HAP-1 (cell line): ENCODE data around the gene NR2F1-AS1.
"Not testable (repeated sequence)": the region's sequence is repeated elsewhere in the genome, so short reads cannot be mapped to it uniquely, and the experiment has no call there.

ENCODE experiments used
- DNase-seq, 2 experiments: peaks; one replicate each; pipeline ENCODE4 v3.0.0-alpha.2; 2016 to 2020; ENCODE audit warnings: low spot score in 2 of 2
- H3K27me3 ChIP-seq: fragments of 250-450 bp; sonication (Bioruptor Pico); 2 replicates; pipeline ENCODE4 v1.5.1; 2020; ENCODE audit warnings: low read depth, mild to moderate bottlenecking, moderate library complexity
- H3K36me3 ChIP-seq: fragments of 250-450 bp; sonication (Bioruptor Pico); replicated peaks from 2 replicates; pipeline ENCODE4 v1.5.1; 2020; ENCODE audit warnings: mild to moderate bottlenecking
- H3K4me1 ChIP-seq: fragments of 250-450 bp; sonication (Bioruptor Pico); 2 replicates; pipeline ENCODE4 v1.5.1; 2020; ENCODE audit warnings: mild to moderate bottlenecking
- H3K4me3 ChIP-seq: fragments of 250-450 bp; sonication (Bioruptor Pico); 2 replicates; pipeline ENCODE4 v1.5.1; 2020; ENCODE audit warnings: mild to moderate bottlenecking, moderate library complexity
- H3K9me3 ChIP-seq: fragments of 250-450 bp; sonication (Bioruptor Pico); 2 replicates; pipeline ENCODE4 v1.5.1; 2020; ENCODE audit warnings: mild to moderate bottlenecking, moderate library complexity
- in situ Hi-C: fragments of 300-500 bp; cut with MboI; formaldehyde crosslinking; loops from 3 replicates; pipeline ENCODE4 v1.14.3; 2020; ENCODE audit warnings: low sequenced_read_pairs, inconsistent platforms, mixed read lengths

Gene NR2F1-AS1

DNA sequence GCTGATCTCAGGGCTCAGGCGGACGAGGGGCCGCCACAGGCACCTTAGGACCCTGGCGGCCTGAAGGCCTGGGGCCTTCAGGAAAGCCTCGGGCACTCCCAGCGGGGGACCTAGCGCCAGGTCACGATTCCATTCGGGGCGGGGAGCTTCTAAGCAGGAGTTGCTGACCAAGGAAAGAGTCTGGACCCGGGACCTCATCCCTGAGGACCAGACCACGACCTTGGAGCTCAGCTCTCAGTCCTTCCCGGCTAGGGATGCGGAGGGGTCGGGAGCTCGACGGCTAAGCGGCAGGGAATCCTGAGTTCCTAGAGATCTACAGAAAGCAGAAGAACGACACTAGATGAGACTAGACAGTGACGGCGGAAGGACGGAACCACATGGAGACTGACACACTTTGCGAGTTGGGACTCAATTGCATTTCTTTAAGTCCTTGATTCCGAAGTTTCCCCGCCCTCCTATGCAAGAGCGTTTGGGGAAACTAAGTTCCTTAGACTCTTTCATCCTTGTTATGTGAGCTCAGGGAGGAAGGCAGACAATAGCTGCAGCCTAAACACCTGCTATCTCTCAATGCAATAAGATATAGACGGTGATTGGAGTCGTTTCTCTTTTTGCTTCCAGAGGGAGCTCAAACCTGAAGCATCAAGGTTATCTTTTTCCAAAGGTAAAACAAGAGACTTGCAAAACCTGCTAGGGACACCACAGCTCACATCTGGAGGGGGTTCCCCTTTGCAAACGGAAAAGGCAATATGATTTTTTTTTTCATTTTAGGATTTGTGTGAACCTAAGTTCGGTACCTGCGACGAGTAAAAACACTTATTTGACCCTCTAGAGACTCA is 9.7 kb downstream of the NR2F1-AS1 start:
- H3K4me1 ChIP-seq = peaks cover 8% of the 10 kb centered on the region
- in situ Hi-C loops = no loop called here
- no peaks in the 10 kb centered on the region for H3K36me3 ChIP-seq
- DNase-seq = no peak
- no peaks in the 10 kb centered on the region for H3K27me3 ChIP-seq
- no peak overlapping the region for H3K4me3 ChIP-seq
- H3K9me3 ChIP-seq = no peaks in the 10 kb centered on the region

DNA sequence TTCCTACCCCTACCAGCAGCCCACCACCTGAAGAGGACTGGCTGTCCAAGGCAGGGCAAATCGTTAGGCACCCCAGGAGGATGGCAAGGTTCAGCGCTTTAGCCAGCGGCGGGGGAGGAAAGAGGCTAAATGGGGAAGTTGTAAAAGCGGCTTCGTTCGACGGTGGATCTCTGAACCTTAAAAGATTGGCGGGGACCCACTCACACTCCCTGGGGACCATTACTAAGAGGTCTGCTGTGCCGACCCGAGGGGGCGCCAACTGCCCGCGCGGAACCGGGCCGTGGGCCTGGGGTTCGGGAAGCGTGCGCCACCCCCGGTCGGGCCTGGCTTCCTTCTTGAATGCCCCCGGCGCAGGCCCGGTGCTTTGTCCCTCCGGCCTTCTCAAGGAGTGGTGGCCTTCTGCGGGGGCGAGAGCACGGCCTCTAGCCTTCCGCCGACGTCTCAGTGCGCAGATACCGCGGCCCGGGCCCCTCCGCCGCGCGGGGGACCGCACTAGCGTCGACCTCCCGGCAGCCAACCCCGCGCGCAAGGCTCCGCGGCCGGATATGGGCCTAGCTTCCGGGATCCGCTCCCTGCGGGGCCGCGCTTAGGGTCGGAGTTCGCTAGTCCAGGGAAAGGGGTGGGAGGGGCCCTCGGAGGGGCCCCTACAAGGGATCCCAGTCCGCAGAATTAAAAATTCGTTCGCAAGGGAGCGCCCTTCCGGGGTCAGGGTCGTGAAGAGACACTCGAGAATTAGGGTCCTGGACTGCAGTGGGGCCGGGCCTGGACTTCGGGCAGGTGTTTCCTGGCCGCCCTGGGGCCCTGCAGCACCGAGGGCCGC is 10.5 kb downstream of the NR2F1-AS1 start:
- no peak for DNase-seq
- in situ Hi-C loops = no loop called here
- H3K27me3 ChIP-seq = no peaks in the 10 kb centered on the region
- H3K36me3 ChIP-seq = no peaks in the 10 kb centered on the region
- no peaks in the 10 kb centered on the region for H3K9me3 ChIP-seq
- no peak overlapping the region for H3K4me3 ChIP-seq
- H3K4me1 ChIP-seq = no peaks in the 10 kb centered on the region

DNA sequence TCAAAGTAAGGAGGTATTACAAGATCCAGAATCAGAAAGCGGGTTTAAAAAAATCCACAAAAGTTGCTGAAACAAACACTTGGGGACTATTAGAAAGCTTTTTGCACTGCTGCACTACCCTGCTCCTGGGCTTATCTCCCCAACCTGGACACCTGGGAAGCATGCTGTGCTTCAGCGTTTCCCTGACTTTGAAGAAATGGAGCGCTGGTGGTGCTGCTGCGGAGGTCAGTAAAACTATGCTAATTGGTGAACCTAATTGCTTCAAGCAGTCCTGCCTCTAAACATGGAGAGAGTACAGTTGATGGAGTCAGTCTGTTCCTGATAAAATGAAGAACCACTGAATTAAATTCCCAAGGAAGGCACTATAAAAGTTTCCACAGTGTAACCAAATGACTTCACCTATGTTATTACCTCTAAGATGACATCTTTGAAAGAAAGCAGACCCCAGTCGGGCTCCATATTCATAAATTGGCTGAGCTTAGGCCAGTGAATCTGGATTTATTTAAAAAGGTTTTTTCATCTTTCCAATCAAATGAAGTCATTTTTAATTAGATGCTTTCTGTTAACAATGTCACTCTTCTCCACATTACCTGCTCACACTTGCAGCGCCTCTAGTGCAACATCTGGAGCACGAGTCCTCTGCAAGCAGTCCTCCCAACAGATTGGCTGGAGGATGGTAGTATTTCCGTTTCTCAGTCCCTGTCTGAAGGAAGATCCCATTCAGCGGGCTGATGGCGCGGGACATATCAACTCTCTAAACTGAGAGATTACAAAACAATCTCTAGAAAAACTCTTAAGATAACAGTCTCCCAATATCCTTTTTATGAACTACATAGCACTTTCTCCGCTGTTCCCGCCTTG is 11.5 kb downstream of the NR2F1-AS1 start:
- in situ Hi-C loops = no loop called here
- no peaks in the 10 kb centered on the region for H3K36me3 ChIP-seq
- no peaks in the 10 kb centered on the region for H3K4me1 ChIP-seq
- H3K4me3 ChIP-seq = no peak overlapping the region
- no peaks in the 10 kb centered on the region for H3K9me3 ChIP-seq
- no peak for DNase-seq
- no peaks in the 10 kb centered on the region for H3K27me3 ChIP-seq

DNA sequence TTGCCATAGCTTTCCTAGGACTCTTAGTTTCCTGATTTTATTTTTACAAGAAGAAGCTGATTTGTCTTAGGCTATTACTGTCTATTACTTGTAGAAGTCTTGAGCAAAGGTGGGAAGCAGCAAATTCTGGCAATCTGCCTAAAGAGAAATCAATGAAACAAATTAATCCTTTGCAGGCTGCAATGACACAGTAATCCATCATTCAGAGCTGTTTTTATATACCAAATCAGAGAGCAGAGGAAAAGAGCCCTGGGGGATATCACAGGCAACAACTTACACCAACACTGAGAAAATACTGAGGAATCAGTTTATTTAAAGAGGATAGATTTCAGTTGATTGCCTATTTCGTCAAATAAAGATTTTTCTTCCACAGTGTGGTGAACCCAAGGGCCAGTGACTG is 13.6 kb downstream of the NR2F1-AS1 start:
- no peaks in the 10 kb centered on the region for H3K9me3 ChIP-seq
- no peak for DNase-seq
- H3K36me3 ChIP-seq = no peaks in the 10 kb centered on the region
- H3K4me3 ChIP-seq = no peak overlapping the region
- no peaks in the 10 kb centered on the region for H3K4me1 ChIP-seq
- no peaks in the 10 kb centered on the region for H3K27me3 ChIP-seq
- in situ Hi-C loops = no loop called here

DNA sequence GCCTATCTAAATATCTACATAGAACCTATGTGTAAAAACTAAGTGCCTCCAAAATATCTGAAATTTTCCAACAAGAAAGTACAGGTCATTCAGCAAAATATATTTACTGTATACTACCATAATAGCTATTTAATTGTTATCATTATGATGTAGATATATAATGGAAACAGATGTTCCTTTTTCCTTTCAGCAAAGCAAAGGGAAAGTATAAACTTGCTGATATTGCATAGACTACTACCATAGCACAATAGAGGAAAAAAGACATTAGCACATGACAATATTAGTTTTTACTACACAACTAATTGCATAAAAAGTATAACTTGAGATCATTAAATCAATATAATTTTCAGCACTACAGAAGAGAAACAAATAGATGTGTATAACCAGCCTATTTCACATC is 14.9 kb downstream of the NR2F1-AS1 start:
- H3K36me3 ChIP-seq = no peaks in the 10 kb centered on the region
- DNase-seq = no peak
- no peaks in the 10 kb centered on the region for H3K27me3 ChIP-seq
- H3K9me3 ChIP-seq = no peaks in the 10 kb centered on the region
- no peak overlapping the region for H3K4me3 ChIP-seq
- no peaks in the 10 kb centered on the region for H3K4me1 ChIP-seq
- in situ Hi-C loops = no loop called here

DNA sequence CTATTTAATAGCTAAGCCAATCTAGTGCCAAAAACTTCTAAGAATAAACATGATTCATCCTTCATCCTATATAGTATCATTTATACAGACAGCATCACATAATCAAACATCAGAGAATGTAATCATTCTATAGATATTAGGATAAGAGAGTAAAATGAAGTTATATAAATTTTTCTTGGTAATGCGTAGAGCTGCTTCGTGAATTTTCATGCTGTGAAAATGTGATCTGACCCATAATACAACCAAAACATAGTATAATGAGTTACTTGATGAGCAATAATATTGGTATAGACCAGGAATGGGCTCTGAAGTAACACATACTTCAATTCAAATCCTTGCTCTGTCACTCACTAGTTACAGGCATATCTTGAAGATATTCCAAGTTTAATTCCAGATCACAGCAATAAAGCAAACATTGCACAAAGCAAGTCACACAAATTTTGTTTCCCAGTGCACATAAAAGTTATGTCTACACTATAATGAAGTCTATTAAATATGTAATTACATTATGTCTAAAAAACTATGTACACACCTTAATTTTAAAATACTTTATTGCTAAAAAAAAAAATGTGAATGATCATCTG is 23.9 kb downstream of the NR2F1-AS1 start:
- Histone ChIP-seq H3K4me3 (no peak overlapping the region), H3K4me1 (no peaks in the 10 kb centered on the region), H3K9me3 (no peaks in the 10 kb centered on the region), H3K36me3 (no peaks in the 10 kb centered on the region), H3K27me3 (no peaks in the 10 kb centered on the region)
- DNase-seq = no peak
- in situ Hi-C loops = no loop called here

DNA sequence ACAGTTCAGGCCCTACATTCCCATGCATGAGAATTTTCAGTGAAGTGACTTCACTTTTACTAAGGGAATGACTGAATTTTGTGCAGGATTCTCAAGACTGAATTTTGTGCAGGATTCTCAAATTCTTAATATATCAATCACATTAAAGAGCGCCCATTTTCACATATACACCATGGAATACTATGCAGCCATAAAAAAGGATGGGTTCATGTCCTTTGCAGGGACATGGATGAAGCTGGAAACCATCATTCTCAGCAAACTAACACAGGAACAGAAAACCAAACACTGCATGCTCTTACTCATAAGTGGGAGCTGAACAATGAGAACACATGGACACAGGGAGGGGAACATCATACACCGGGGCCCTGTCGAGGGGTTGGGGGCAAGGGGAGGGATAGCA is 31.4 kb downstream of the NR2F1-AS1 start:
- in situ Hi-C loops, H3K36me3 ChIP-seq, DNase-seq, H3K4me3 ChIP-seq, H3K4me1 ChIP-seq, H3K9me3 ChIP-seq, H3K27me3 ChIP-seq: not testable (repeated sequence)

DNA sequence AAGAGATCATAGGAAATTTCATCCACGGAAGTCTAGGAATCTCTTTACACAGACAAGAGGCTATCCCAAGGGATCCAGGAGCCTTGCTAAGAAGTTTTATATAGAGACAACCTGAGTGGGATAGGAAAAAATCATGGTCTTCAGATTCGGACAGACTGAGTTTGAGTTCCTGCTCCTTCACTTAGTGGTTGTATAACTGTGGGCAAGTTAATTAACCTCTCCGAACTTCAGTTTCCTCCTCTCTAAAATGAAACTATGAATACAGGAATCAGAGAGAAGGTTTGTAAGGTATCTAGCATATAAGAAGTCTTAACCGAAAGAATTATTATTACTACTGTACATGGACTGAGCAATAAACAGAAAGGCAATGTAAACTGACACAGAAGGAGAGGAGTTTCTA is 35.1 kb downstream of the NR2F1-AS1 start:
- Histone ChIP-seq H3K36me3 (no peaks in the 10 kb centered on the region), H3K27me3 (no peaks in the 10 kb centered on the region), H3K9me3 (no peaks in the 10 kb centered on the region), H3K4me1 (no peaks in the 10 kb centered on the region), H3K4me3 (no peak overlapping the region)
- in situ Hi-C loops = no loop called here
- DNase-seq = no peak

DNA sequence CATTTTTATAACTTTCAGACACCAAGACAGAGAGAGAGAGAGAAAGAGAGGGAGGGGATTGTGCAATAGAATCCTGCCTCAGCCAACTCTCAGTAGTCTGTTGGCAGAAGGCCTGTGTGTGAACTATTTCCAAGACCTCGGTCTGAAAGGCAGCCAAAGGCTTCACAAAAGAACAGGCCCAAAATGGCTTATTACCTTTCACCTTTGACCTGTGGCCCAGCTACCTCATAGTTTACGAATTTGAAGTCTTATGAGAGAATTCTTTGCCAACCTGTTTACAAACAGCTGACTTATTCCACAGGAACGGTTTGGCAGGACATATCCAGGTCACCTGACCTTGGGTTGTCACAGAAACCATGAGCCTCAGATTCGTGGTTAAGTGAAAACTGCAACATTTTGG is 48.6 kb downstream of the NR2F1-AS1 start:
- H3K4me1 ChIP-seq = no peaks in the 10 kb centered on the region
- no peaks in the 10 kb centered on the region for H3K27me3 ChIP-seq
- H3K4me3 ChIP-seq = no peak overlapping the region
- H3K36me3 ChIP-seq = no peaks in the 10 kb centered on the region
- no peaks in the 10 kb centered on the region for H3K9me3 ChIP-seq
- in situ Hi-C loops = no loop called here
- DNase-seq = no peak

DNA sequence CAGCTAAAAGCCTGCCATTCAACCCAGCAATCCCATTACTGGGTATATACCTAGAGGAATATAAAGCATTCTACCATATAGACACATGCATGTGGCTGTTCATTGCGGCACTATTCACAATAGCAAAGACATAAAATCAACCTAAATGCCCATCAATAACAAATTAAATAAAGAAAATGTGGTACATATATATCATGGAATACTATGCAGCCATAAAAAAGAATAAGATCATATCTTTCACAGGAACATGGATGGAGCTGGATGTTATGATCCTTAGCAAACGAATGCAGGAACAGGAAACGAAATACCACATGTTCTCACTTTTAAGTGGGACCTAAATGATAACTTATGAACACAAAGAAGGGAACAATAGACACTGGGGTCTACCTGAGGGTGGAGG is 59.2 kb downstream of the NR2F1-AS1 start:
- H3K9me3 ChIP-seq, H3K36me3 ChIP-seq, H3K4me1 ChIP-seq, H3K4me3 ChIP-seq, DNase-seq, in situ Hi-C loops, H3K27me3 ChIP-seq: not testable (repeated sequence)

DNA sequence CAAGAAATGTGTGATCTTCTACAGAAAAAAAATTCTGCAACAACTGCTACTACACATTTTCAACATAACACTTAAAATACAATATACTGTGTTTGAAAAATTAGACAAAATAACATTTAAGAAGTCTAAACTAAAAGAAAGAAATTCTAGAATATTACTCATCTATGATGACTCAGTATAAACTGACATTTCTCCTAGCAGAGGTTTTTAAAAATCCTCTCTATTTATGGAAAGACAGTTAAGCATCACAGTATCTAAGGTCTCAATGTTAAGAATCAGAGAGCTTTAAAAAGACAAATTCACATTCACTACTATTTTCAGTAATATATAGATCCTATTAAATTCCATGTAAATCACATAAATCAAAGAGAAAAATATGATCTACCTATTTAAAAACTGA is 61.3 kb downstream of the NR2F1-AS1 start:
- no peaks in the 10 kb centered on the region for H3K4me1 ChIP-seq
- H3K36me3 ChIP-seq = no peaks in the 10 kb centered on the region
- H3K27me3 ChIP-seq = no peaks in the 10 kb centered on the region
- H3K4me3 ChIP-seq = no peak overlapping the region
- DNase-seq = no peak
- in situ Hi-C loops = no loop called here
- H3K9me3 ChIP-seq = no peaks in the 10 kb centered on the region

DNA sequence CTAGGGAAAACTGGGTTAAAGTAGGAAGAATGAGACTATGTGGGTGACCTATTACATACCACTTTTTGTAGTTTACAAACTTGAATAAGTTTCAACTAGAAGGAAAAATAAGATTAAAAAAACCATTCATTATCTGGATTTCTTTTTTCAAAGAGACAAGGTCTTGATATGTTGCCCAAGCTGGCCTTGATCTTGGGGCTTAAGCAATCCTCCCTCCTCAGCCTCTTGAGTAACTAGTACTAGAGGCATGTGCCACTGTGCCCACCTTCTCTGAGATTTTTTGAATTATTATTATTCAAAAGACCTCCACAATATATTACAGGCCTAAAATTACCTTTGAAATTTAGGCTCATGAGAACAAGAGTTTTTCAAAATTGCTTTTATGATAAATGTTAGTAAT is 63.2 kb downstream of the NR2F1-AS1 start:
- in situ Hi-C loops = no loop called here
- Histone ChIP-seq H3K9me3 (no peaks in the 10 kb centered on the region), H3K4me3 (no peak overlapping the region), H3K4me1 (no peaks in the 10 kb centered on the region), H3K36me3 (no peaks in the 10 kb centered on the region), H3K27me3 (no peaks in the 10 kb centered on the region)
- no peak for DNase-seq

DNA sequence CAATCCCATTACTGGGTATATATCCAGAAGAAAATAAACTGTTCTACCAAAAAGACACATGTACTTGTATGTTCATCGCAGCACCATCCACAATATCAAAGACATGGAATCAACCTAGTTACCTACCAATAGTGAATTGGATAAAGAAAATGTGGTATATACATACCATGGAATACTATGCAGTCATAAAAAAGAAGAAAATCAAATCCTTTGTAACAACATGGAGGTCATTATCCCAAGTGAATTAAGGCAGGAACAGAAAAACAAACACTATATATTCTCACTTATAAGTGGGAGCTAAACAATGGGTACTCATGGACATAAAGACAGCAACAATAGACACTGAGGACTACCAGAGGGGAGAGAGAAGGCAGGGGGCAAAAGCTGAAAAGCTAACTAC is 67.7 kb downstream of the NR2F1-AS1 start:
- Histone ChIP-seq H3K4me3 (no peak overlapping the region), H3K36me3 (no peaks in the 10 kb centered on the region), H3K4me1 (no peaks in the 10 kb centered on the region; the same call in none of the 2 replicates), H3K9me3 (no peaks in the 10 kb centered on the region), H3K27me3 (no peaks in the 10 kb centered on the region)
- in situ Hi-C loops = no loop called here
- DNase-seq = no peak
